Measurements from ENCODE around the gene RADIL. TPM values are rescaled to one million over a fixed set of nuclear protein-coding genes. Genes with fewer than 3 reads are reported as not detected.

Gene RADIL
- total RNA-seq, 4 donors from 2014 or later = 23.2 to 31.0 (median 27.1) TPM

DNA sequence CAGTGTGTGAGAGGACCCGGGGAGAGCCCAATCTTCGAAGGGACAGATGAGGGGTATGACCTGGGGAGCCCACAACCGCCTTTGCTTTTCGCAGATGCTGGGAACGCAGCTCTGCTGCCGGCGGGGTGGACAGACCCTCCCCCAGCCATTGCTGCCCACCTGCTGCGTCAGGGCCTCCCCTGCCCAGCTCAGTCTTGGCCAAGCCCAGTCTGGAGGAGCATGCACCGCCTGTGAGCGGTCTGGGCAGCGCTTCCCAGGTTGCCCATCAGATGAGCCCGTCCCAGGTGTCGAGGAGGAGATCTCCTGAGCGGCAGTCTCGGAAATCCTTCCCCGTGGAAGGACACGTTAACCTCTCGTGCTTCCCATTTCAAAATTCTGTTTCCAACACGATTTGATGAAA is 125.4 kb downstream of the RADIL start:
- H3K9me3 ChIP-seq = no peaks in the 10 kb centered on the region
- H3K4me1 ChIP-seq = peaks cover 0 to 13% (median 5%) of the 10 kb centered on the region in 4 donors
- DNase-seq (ENCODE audit: low spot score in 2 of 2) = no peak
- H3K36me3 ChIP-seq = peaks cover 0 to 90% (median 30%) of the 10 kb centered on the region in 3 donors
- H3K27me3 ChIP-seq = no peaks in the 10 kb centered on the region
- no peak overlapping the region for H3K4me3 ChIP-seq
- H3K27ac ChIP-seq = no peak overlapping the region
- WGBS, 2 donors = 90 to 93% methylated on average over 18 to 19 of the region's 19 CpGs
- TF ChIP-seq POLR2A (IDR thresholded peaks at IDR 0.05) (no peak), EP300 (IDR thresholded peaks at IDR 0.05) (no peak)
- TF ChIP-seq, protein P1, sequence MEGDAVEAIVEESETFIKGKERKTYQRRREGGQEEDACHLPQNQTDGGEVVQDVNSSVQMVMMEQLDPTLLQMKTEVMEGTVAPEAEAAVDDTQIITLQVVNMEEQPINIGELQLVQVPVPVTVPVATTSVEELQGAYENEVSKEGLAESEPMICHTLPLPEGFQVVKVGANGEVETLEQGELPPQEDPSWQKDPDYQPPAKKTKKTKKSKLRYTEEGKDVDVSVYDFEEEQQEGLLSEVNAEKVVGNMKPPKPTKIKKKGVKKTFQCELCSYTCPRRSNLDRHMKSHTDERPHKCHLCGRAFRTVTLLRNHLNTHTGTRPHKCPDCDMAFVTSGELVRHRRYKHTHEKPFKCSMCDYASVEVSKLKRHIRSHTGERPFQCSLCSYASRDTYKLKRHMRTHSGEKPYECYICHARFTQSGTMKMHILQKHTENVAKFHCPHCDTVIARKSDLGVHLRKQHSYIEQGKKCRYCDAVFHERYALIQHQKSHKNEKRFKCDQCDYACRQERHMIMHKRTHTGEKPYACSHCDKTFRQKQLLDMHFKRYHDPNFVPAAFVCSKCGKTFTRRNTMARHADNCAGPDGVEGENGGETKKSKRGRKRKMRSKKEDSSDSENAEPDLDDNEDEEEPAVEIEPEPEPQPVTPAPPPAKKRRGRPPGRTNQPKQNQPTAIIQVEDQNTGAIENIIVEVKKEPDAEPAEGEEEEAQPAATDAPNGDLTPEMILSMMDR (IDR thresholded peaks at IDR 0.05) = no peak

DNA sequence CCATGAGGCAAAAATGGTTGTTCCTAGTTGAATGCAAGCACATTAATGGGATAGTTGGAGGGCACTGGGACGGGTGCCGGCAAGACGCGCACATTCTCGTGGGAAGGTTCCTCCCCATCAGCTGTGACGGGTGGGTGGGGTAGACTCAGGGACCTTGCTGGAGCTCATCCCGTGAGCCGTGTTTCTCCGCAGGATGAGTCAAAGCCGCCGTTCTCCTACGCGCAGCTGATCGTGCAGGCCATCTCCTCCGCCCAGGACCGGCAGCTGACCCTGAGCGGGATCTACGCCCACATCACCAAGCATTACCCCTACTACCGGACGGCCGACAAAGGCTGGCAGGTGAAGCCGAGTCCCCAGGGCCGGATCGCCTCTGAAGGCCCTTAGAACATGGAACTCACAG is 128.5 kb downstream of the RADIL start:
- no peak overlapping the region for H3K4me3 ChIP-seq
- WGBS, 2 donors = 93 to 95% methylated on average over 19 to 22 of the region's 24 CpGs
- H3K36me3 ChIP-seq = peaks cover 0 to 68% (median 23%) of the 10 kb centered on the region in 3 donors
- no peak overlapping the region for H3K27ac ChIP-seq
- H3K9me3 ChIP-seq = no peaks in the 10 kb centered on the region
- H3K4me1 ChIP-seq = peaks cover 0 to 15% (median 5%) of the 10 kb centered on the region in 4 donors
- TF ChIP-seq EP300 (IDR thresholded peaks at IDR 0.05) (no peak), POLR2A (IDR thresholded peaks at IDR 0.05) (no peak)
- TF ChIP-seq, protein P1 (IDR thresholded peaks at IDR 0.05) = no peak
- DNase-seq (ENCODE audit: low spot score in 2 of 2) = no peak
- no peaks in the 10 kb centered on the region for H3K27me3 ChIP-seq

DNA sequence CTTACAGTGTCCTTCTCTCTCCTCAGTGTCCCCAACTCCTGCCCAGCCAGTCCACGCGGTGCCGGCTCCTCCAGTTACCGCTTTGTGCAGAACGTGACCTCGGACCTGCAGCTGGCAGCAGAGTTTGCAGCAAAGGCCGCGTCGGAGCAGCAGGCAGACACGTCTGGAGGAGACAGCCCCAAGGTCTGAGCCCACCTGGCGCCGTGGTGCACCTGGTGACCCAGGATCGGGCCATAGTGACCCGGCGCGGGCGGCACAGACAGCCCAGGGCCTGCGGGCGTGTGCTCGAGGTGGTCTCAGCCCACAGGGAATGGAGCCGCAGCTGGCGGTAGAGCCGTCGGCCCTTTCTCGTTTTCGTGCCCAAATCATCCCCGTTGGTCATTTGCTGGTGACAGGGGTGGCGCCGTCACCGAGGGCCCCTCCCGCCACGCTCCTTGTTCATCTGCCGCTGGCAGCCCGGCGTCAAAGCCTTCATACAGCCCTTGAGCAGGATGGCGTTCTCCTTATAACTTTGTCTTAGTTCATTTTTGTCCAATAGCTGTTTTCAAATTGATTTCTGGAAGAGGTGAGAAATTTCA is 129.0 kb downstream of the RADIL start:
- Histone ChIP-seq H3K27me3 (no peaks in the 10 kb centered on the region), H3K9me3 (no peaks in the 10 kb centered on the region), H3K4me3 (no peak overlapping the region), H3K36me3 (peaks cover 0 to 64% (median 18%) of the 10 kb centered on the region in 3 donors), H3K27ac (no peak overlapping the region), H3K4me1 (peaks cover 0 to 15% (median 5%) of the 10 kb centered on the region in 4 donors)
- DNase-seq (ENCODE audit: low spot score in 2 of 2) = no peak
- WGBS, 2 donors = 93 to 95% methylated on average over 25 to 36 of the region's 36 CpGs
- TF ChIP-seq EP300 (IDR thresholded peaks at IDR 0.05) = no peak
- no peak for TF ChIP-seq POLR2A (IDR thresholded peaks at IDR 0.05)
- TF ChIP-seq, protein P1 (IDR thresholded peaks at IDR 0.05) = no peak

DNA sequence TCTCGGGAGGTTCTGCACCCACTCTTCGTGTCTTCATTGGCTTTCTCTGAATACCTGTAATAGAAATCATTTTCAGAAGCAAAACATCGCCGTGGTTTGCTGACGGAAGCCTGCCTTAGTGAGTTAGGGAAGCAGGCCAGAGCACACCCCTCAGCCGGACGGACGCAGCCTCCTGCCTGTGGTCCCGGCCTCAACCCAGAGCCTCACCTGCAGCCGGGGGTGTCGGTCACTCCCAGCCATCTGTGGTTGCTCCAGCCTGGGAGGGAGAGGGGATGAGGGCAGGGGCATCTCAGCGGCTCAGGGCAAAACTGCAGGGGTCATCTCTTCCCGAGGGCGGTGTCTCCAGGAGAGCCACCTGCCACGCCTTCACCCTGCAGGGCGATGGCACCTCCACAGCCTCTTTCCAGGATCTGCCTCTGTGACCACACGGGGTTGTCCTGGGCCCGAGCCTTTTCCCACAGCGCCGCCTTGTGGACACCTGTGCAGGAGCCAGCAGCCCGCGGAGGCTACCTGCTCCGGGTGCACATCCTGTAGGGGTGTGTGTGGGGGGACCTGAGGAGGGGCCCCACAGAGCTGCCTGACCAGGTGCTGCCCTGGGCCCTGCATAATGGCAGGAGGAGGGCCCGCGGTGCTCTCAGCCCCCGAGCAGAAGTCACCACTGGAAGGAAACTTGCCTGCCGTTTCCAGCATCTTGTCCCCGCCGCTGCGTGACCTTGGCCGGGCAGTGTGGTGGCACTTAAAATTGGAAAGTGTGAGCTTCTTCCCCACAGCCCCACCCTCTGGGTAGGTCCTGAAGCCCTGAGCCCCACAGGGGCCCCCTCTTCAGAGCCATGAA is 129.7 kb downstream of the RADIL start:
- H3K36me3 ChIP-seq = peaks cover 0 to 62% (median 15%) of the 10 kb centered on the region in 3 donors
- 54 to 55% methylated on average over 23 to 26 of the region's 31 CpGs for WGBS, 2 donors
- H3K27me3 ChIP-seq = no peaks in the 10 kb centered on the region
- H3K4me1 ChIP-seq = peaks cover 0 to 15% (median 5%) of the 10 kb centered on the region in 4 donors
- TF ChIP-seq, protein P1 (IDR thresholded peaks at IDR 0.05) = peak; percentile 83 to 94 (median 87)
- no peak for TF ChIP-seq POLR2A (IDR thresholded peaks at IDR 0.05)
- H3K4me3 ChIP-seq = no peak overlapping the region
- no peaks in the 10 kb centered on the region for H3K9me3 ChIP-seq
- H3K27ac ChIP-seq = peak overlapping the region in 1 of 4 donors; percentile 33
- peak; percentile 62 to 74 for DNase-seq (ENCODE audit: low spot score in 2 of 2)

DNA sequence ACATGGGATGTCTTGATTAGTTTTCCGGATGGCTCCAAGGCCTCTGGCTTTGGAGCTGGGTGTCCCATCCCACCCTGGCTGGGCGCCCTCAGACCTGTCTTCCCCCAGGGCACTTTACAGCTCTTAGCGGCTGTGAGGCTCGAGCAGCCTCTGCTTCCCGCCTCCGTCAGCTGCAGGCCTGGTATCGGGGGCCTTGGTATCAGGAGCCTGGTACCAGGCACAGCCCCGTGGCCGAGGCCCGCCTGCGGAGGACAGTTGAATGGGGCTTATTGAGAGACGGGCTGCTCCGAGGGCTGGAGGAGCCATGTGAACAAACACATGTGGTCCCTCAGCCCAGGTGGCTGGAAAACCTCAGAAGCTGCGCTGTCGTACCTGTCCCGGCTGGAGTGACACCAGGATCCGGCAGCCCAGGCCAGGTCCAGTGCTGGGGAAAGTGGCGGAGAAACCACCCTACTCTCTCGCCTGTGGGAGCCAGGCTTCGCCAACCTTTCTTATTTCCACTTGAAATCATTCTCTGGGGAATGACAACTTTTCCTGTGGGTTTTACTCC is 132.0 kb downstream of the RADIL start:
- Histone ChIP-seq H3K4me1 (peaks cover 0 to 38% (median 14%) of the 10 kb centered on the region in 4 donors), H3K27ac (no peak overlapping the region), H3K9me3 (no peaks in the 10 kb centered on the region), H3K4me3 (no peak overlapping the region), H3K27me3 (no peaks in the 10 kb centered on the region), H3K36me3 (peaks cover 0 to 59% (median 11%) of the 10 kb centered on the region in 3 donors)
- TF ChIP-seq, protein P1 (IDR thresholded peaks at IDR 0.05) = no peak
- no peak for TF ChIP-seq EP300 (IDR thresholded peaks at IDR 0.05)
- TF ChIP-seq POLR2A (IDR thresholded peaks at IDR 0.05) = no peak
- 93 to 94% methylated on average over 19 to 20 of the region's 20 CpGs for WGBS, 2 donors
- DNase-seq (ENCODE audit: low spot score in 2 of 2) = no peak

Data from tibial nerve (tissue), 4 donors.